Lower leg skin (tissue), 3 donors: ENCODE results near the gene CRAMP1.

Source experiments
- CTCF ChIP-seq, 3 donors: fragments of 450-650 bp; IDR thresholded peaks; one replicate each; pipeline ENCODE4 v1.5.1; 2016; ENCODE audit warnings: antibody characterized with exemption in 3 of 3, mild to moderate bottlenecking in 3 of 3, moderate library complexity in 2 of 3
- POLR2A ChIP-seq, 2 donors: fragments of 450-650 bp; IDR thresholded peaks; one replicate each; pipeline ENCODE4 v1.6.1; 2016 to 2017; ENCODE audit warnings: antibody characterized with exemption in 2 of 2, mild to moderate bottlenecking in 1 of 2, moderate library complexity in 1 of 2

DNA sequence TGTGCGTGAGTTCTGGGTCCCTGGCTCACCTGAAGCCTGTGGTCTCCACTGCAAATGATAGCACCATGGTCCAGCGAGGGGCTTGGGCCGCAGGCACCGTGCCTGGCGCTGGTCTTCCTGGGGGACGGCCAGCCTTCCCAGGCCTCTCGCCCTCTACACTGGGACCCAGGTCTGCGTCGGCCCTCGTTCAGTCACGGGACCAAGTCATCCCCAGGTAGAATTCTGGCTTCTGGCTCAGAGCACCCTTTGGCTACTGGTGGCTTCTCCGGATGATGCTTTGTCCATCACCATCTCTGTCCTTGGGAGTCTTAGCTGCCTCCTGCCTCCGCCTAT lies 20.4 kb downstream of the CRAMP1 start:
- TF ChIP-seq POLR2A (IDR thresholded peaks at IDR 0.05) (no peak), CTCF (IDR thresholded peaks at IDR 0.05) (no peak)
